M059J (cell line): ENCODE data around the gene ZNF579. TPM values are rescaled to one million over a fixed set of nuclear protein-coding genes. Genes with fewer than 3 reads are reported as not detected.

ENCODE experiments used
- DNase-seq: peaks from one replicate; pipeline ENCODE4 v3.0.0-alpha.2; 2012; ENCODE audit warnings: low read depth
- total RNA-seq: library from RNA; depleted of rRNA; stranded (reverse); fragments of >200 nt; shearing (Covaris generic); gene quantifications from 2 replicates; pipeline ENCODE4 v1.2.3, GENCODE V29; 2014; rRNA removed

Gene ZNF579, protein sequence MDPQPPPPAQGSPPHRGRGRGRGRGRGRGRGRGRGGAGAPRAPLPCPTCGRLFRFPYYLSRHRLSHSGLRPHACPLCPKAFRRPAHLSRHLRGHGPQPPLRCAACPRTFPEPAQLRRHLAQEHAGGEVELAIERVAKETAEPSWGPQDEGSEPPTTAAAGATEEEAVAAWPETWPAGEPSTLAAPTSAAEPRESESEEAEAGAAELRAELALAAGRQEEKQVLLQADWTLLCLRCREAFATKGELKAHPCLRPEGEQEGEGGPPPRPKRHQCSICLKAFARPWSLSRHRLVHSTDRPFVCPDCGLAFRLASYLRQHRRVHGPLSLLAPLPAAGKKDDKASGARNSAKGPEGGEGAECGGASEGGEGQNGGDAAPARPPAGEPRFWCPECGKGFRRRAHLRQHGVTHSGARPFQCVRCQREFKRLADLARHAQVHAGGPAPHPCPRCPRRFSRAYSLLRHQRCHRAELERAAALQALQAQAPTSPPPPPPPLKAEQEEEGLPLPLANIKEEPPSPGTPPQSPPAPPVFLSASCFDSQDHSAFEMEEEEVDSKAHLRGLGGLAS
- 1.6 and 4.3 TPM in 2 replicates for total RNA-seq

DNA sequence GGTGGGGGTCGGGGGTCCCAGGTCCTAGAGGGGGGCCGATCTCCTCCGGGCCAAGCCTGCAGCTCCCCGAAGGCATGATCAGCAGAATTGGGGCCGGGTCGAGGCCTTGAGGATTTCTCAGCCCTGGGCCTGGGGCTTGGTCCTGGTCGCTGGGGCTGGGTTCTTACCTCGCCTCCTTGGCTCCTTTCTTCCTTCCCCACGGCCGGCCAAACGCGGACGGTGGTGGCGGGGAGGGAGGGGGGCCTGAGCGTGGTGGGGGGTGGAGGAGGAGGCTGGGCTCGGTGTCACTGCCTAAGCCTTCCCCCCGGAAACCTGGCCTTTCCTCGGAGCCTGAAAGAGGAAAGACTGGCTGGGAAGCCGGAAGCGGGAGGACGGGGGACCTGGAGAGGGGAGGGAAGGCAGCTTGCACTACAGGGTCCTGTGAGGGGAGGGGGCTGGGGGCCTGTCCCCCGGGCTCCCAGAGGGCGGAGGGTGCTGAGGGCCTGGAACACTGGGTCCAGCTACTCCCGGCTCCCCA is at the start of gene ZNF579:
Gene ZNF579 (minus strand): TSS at position 221 of the 517 bp plus-strand sequence. CDS start 1,209 bp downstream, outside the sequence.
- DNase-seq: peak; percentile 83

DNA sequence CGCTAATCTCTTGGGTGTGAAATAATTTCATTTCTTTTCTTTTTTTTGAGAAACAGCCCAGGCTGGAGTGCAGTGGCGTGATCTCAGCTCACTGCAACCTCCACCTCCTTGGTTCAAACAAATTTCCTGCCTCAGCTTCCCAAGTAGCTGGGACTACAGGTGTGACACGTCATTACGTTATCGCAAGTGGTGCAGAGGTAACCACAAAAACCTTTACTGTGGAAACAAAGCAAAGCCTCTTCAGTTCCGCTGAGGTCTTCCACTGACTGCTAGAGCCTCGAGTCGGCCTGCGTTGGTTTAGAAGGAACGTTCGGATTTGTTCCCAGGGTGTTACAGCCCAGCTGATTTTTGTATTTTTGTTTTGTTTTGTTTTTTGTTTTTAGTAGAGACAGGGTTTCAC is 45.7 kb upstream of the ZNF579 start:
- no peak for DNase-seq

DNA sequence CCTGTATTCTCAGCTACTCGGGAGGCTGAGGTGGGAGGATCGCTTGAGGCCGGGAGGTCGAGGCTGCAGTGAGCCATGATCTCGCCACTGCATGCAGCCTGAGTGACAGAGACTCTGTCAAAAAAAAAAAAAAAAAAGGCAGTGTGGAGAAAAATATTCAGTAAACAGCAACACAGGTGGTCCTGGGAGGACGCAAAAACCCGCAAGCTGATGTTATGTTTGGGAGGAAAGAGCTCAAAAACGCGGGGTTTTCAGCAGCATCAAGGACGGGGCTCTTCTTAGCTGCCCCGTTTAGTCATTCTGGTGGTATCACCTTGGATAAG is 44.3 kb upstream of the ZNF579 start:
- DNase-seq: no peak

DNA sequence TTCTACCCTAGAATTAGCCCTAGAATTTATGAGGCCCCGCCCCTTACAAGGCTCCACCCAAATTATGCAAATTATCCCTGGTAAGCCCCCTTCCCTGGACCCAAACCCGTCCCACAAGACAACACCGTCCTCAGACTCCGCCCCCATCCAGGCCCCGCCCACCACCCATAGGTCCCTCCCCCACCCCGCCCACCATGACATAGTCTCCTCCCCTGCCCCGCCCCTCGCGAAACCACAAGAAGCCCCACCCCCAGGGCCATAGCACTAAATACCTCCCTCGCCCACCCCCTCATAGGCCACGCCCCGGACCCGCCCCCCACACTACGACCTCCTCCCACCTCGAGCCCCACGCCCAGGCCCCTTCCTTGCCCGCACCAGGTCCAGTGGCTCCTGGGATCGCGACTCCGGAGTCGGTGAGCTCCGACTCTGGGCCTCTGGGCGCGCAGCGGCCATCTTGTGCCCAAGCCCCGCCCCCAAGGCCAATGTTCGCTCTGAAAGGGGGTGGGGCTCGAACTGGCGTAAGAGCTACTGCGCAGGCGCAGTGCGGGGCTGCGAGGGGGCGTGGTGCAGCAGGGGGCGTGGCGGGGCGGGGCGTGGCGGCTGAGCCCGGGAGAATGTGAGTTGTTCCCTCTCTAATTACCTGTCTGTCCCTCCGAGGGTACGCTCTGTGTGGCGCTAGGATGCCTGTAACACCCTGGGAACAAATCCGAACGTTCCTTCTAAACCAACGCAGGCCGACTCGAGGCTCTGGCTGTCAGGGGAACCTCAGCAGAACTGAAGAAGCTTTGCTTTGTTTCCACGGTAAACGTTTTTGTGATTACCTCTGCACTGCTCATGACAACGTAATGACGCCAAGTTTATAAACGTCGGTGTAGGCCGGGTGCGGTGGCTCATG is 43.7 kb upstream of the ZNF579 start, which contains the start of gene ZNF784:
Gene ZNF784 (minus strand): TSS at position 458 of the 895 bp plus-strand sequence. CDS start 5 bp downstream, at position 453.
- DNase-seq: peak; percentile 86

DNA sequence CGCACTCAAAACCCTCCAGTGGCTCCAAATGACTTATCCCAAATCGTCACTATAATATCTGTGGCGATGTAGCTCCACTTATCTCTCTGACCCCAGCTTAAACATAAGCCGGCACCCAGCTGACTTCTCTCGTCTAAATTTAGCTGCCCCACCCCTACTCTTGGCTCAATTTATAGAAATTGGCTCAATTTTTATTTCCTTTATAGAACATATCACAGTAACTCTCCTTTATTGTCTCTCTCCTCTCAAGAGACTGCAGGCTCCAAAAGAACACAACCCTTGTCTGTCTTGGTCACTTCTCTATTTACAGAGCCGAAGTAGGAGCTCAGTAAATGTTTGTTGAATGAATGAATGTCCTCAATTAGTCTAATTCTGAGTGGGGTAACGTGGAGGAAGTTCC is 42.9 kb upstream of the ZNF579 start:
- DNase-seq: no peak

DNA sequence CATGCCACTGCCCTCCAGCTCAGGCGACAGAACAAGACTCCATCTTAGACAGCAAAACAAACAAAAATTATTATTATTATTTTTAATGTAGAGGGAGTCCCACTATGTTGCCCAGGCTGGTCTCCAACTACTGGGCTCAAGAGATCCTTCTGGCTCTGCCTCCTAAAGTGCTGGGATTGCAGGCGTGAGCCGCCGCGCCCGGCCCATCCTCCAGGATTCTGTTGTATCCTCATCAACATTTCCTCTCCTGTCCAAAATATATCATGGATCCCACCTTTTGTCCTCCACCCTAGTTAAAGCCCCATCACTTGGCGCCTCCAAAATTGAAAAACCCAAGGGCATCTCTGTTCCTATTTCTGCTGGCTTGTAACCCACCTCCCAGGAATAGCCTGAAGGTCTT is 42.5 kb upstream of the ZNF579 start:
- no peak for DNase-seq

DNA sequence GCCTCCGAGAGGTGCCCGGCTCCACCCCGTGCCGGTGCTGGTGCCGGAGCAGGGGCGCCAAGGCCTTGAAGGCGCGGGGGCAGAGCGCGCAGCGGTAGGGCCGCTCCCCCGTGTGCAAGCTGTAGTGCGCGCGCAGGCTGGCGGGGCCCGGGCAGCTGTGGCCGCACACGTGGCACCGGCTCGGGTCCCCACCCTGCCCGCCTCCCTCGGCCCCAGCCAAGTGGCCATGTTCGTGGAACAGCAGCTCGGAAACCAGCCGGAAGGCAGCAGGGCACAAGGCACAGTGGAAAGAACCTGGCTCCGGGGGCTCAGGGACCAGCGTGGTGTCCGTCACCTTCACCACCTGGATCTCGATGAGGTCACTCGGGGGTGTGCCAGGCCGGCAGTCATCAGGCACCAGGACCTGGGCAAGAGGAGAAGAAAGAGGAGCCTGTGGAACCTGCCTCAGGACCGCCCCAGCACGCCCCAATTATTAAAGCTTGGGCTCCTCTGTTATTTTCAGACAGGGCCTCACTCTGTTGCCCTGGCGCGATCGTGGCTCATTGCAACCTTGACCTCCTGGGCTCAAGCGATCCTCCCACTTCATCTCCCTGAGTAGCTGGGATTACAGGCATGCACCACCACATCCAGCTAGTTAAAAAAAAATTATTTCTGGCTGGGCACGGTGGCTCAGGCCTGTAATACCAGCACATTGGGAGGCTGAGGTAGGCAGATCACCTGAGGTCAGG is 41.8 kb upstream of the ZNF579 start:
- DNase-seq: no peak

DNA sequence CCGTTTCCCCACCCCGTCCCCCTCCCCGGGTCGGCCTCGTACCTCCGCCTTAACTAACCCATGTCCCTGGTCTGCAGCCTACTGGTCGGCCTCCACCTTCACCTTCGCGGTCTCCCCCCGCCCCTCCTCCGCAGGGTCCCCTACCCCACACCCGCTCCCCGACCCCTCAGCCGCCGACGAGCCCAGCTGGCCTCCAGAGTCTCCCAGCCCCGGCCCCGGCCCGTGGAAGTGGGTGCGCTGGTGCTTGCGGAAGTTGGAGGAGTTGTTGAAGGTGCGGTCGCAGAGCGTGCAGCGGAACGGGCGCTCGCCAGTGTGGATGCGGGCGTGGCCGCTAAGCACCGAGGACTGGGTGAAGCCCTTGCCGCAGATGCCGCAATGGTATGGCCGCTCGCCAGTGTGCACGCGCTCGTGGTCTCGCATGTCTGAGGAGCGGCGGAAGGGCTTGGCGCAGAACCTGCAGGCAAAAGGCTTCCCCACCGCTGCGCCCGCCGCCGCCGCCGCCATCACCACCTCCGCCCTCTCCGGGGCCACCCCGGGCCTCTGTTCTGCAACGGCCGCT is 41.1 kb upstream of the ZNF579 start:
- DNase-seq: no peak

DNA sequence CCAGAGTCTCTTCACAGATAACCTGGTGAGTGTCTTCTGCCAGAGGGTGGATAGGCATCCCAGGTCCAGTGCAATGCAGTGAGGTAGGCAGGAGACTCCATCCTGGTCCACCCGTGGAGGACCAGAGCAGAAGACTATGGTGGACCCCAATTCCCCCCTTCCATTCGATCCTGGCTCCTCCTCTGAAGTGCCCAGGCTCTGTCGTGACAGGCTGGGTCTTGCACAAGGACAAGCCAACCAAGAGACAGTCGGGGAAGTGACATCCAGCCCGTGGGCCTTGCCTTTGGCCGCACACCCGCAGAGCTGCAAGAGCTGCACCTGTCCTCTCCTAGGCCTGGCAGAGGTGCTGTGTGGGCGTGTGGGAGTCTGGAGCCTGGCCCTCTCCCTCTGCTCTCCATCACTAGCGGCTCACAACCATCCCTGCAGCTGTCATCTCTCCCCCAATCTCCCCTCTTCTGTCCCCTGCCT is 40.6 kb upstream of the ZNF579 start:
- DNase-seq: no peak

DNA sequence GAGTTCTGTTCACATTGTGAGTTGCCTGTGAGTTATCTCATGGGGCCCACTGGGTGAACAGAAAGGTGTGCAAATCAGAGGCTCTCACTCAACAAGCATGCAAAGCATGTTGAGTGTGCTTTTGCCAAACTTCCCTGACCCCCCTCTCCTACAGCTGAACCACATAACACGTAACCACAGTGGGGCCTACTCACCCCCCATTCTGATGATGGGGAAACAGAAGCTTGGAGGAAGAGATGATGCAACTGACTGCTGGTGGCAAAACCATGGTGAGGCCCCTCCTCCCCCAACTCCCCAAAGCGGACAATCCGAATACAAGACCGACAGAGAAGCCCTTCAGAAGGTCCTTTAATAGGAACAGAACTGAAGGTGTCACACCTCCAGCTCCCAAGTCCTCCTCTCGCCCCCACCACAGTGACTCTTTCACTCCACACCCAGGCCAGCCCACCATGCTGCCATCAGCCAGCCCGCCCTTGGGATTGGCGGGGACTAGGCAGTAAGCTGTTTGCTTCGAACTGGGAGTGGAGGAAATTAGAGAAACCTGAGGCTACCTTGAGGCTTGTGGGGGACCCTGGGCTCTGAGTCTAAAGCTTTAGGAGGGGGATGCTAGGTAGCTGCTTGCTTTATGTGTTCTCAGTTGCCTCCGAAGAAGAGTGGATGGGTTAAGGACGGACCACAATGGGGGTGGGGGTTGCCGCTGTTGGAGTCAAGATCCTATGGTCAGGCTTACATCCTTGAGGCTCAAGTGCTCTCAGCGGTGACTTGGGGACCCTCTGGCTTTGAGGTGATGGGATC is 40.0 kb upstream of the ZNF579 start:
- no peak for DNase-seq

DNA sequence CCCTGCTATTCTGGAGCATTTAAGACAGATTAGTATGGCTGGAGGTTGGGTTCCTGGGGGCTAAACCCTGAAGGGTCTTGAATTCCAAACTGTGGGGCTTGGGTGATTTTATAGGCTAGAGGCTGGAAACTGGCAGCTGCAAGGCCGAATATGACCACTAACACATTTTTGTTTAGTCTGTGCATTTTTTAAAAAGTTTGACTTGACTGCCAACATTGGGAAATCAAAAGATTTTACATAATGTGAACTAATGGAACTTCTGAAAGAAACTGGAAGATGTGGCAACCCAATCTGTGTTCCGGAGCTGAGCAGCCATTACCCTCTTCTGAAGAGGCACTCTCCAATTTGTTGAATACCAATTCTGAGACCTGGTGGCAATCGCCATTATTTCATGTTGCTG is 38.6 kb upstream of the ZNF579 start:
- no peak for DNase-seq

DNA sequence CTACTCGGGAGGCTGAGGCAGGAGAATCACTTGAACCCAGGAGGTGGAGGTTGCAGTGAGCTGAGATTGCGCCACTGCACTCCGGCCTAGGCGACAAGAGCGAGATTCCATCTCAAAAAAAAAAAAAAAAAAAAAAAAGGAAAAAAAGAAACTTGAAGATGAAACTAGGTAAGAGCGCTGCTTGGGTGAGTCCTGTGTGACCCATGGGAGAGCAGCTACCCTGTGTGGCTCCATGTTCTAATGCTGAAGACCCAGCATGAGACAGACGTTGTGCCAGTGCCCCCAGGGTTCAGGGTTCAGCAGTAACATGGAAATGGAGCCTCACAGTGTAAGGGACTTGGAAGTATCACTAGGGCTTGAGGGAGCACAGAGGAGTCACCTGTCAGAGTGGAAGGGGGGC is 37.8 kb upstream of the ZNF579 start:
- no peak for DNase-seq

DNA sequence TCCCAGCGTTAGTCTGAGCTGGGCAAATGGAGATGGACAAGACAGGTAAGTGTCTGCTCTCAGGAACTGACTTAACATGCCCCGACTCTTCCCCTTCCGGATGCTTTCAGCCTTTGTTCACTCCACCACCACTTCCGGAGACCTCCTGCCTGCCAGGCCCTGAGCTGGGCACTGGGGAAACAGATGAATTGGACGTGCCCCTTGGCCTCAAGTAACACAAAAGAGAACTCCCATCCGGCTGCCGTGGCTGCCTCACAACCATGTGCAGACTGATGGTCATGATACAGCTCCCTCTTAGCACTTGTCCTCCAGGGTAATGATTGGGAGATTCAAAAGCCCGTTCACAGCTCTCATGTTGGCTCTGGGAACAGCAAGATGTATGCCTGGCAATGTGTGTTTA is 36.8 kb upstream of the ZNF579 start:
- DNase-seq: no peak

DNA sequence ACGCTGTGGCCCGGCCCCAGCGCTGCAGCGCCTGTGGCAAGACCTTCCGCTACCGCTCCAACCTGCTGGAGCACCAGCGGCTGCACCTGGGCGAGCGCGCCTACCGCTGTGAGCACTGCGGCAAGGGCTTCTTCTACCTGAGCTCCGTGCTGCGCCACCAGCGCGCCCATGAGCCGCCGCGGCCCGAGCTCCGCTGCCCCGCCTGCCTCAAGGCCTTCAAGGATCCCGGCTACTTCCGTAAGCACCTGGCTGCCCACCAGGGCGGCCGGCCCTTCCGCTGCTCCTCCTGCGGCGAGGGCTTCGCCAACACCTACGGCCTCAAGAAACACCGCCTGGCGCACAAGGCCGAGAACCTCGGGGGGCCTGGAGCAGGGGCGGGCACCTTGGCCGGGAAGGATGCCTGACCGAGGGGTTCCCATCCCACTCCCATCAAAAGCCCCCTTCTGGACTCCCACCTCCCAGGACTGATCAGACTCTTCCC is 35.8 kb upstream of the ZNF579 start:
- no peak for DNase-seq

DNA sequence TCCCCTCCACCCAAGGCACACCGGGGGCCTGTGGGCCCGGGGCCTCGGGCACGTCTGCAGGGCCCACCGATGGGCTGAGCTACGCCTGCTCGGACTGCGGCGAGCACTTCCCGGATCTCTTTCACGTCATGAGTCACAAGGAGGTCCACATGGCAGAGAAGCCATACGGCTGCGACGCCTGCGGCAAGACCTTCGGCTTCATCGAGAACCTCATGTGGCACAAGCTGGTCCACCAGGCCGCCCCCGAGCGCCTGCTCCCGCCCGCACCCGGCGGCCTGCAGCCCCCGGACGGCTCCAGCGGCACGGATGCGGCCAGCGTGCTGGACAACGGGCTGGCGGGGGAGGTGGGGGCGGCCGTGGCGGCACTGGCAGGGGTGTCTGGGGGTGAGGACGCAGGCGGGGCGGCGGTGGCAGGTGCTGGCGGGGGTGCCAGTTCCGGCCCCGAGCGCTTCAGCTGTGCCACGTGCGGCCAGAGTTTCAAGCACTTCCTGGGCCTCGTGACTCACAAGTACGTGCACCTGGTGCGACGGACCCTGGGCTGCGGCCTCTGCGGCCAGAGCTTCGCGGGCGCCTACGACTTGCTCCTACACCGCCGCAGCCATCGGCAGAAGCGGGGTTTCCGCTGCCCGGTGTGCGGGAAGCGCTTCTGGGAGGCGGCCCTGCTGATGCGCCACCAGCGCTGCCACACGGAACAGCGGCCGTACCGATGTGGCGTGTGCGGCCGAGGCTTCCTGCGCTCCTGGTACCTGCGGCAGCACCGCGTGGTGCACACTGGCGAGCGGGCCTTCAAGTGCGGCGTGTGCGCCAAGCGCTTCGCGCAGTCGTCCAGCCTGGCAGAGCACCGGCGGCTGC is 35.1 kb upstream of the ZNF579 start:
- no peak for DNase-seq

DNA sequence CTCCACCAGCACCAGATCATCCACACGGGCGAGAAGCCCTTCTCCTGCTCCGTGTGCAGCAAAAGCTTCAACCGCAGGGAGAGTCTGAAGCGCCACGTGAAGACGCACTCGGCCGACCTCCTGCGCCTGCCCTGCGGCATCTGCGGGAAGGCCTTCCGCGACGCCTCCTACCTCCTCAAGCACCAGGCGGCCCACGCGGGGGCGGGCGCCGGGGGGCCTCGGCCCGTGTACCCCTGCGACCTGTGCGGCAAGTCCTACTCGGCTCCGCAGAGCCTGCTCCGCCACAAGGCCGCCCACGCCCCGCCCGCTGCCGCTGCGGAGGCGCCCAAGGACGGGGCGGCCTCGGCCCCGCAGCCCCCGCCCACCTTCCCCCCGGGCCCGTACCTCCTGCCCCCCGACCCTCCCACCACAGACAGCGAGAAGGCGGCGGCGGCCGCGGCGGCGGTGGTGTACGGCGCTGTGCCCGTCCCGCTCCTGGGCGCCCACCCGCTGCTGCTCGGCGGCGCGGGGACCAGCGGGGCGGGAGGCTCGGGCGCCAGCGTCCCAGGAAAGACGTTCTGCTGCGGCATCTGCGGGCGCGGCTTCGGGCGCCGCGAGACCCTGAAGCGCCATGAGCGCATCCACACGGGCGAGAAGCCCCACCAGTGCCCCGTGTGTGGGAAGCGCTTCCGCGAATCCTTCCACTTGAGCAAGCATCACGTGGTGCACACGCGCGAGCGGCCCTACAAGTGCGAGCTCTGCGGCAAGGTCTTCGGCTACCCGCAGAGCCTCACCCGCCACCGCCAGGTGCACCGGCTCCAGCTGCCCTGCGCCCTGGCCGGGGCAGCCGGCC is 34.3 kb upstream of the ZNF579 start:
- DNase-seq: no peak

DNA sequence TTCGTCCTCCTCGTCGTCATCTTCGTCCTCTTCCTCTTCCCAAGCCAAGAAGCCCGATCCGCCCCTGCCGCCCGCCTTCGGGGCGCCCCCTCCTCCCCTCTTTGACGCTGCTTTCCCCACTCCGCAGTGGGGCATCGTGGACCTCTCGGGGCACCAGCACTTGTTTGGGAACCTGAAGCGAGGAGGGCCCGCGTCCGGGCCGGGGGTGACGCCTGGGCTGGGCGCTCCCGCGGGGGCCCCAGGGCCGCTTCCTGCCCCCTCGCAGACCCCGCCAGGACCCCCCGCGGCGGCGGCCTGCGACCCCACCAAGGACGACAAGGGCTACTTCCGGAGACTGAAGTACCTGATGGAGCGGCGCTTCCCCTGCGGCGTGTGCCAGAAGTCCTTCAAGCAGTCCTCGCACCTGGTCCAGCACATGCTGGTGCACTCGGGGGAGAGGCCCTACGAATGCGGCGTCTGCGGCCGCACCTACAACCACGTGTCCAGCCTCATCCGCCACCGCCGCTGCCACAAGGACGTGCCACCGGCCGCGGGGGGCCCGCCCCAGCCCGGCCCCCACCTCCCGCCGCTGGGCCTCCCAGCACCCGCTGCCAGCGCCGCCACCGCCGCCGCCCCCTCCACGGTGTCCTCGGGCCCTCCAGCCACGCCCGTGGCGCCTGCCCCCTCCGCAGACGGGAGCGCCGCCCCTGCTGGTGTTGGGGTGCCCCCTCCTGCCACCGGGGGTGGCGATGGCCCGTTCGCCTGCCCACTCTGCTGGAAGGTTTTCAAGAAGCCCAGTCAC is 33.5 kb upstream of the ZNF579 start:
- no peak for DNase-seq
